Neural cell (in vitro differentiated cells): Measurements from ENCODE around the gene KRTAP10-2. TPM values are rescaled to one million over a fixed set of nuclear protein-coding genes. Genes with fewer than 3 reads are reported as not detected.

Source experiments
- H2AFZ ChIP-seq: fragments of 200-600, 300-800 bp; sonication (generic), shearing (Covaris generic); 2 replicates; pipeline ENCODE4 v1.6.0; 2014; ENCODE audit warnings: low read depth, mild to moderate bottlenecking, antibody characterized with exemption, low read length, moderate library complexity
- H3F3A ChIP-seq: fragments of 200-600 bp; shearing (Covaris generic); 2 replicates; pipeline ENCODE4 v1.6.1; 2016; ENCODE audit warnings: mild to moderate bottlenecking, moderate library complexity, mixed read lengths, antibody characterized with exemption, low read length; ENCODE audit not compliant: insufficient read depth, poor library complexity, severe bottlenecking
- H3K27ac ChIP-seq: fragments of 200-600, 300-800 bp; sonication (generic), shearing (Covaris generic); 2 replicates; pipeline ENCODE4 v1.5.1; 2014; ENCODE audit warnings: mild to moderate bottlenecking, low read length, moderate library complexity
- H3K27me3 ChIP-seq: fragments of 300-800, 200-600 bp; sonication (generic), shearing (Covaris generic); 2 replicates; pipeline ENCODE4 v1.6.0; 2014; ENCODE audit warnings: mild to moderate bottlenecking, low read depth, low read length, moderate library complexity; ENCODE audit not compliant: insufficient read depth
- H3K36me3 ChIP-seq: fragments of 300-800, 200-600 bp; sonication (generic), shearing (Covaris generic); 2 replicates; pipeline ENCODE4 v1.5.1; 2014; ENCODE audit warnings: mild to moderate bottlenecking, antibody characterized with exemption, low read length, moderate library complexity; ENCODE audit not compliant: insufficient read depth
- H3K4me2 ChIP-seq: fragments of 300-800, 200-600 bp; sonication (generic), shearing (Covaris generic); 2 replicates; pipeline ENCODE4 v1.6.0; 2014; ENCODE audit warnings: mild to moderate bottlenecking, low read length
- H3K4me3 ChIP-seq: fragments of 300-800, 200-600 bp; sonication (generic), shearing (Covaris generic); 2 replicates; pipeline ENCODE4 v1.5.1; 2014; ENCODE audit warnings: mild to moderate bottlenecking, low read length, moderate library complexity
- H3K79me2 ChIP-seq: fragments of 200-600 bp; shearing (Covaris generic); replicated peaks from 2 replicates; pipeline ENCODE4 v1.6.0; 2014; ENCODE audit warnings: mild to moderate bottlenecking, low read length, moderate library complexity; ENCODE audit not compliant: insufficient read depth
- H3K9ac ChIP-seq: fragments of 300-800, 200-600 bp; sonication (generic), shearing (Covaris generic); 2 replicates; pipeline ENCODE4 v1.6.1; 2016; ENCODE audit warnings: mild to moderate bottlenecking, low read length, mixed read lengths
- H3K9me2 ChIP-seq: fragments of 200-600 bp; shearing (Covaris generic); 2 replicates; pipeline ENCODE4 v1.6.1; 2016; ENCODE audit warnings: mild to moderate bottlenecking, low read length, mixed read lengths; ENCODE audit not compliant: insufficient read depth
- H3K9me3 ChIP-seq: fragments of 200-600, 300-800 bp; sonication (generic), shearing (Covaris generic); 2 replicates; pipeline ENCODE4 v1.6.1; 2016; ENCODE audit warnings: mild to moderate bottlenecking, mixed run types, low read length, moderate library complexity, mixed read lengths
- H4K20me1 ChIP-seq: fragments of 200-600 bp; shearing (Covaris generic); 2 replicates; pipeline ENCODE4 v1.6.1; 2016; ENCODE audit warnings: mild to moderate bottlenecking, mixed run types; ENCODE audit not compliant: insufficient read depth
- EP300 ChIP-seq: fragments of 450-650 bp; conservative IDR thresholded peaks from 2 replicates; pipeline ENCODE4 v1.6.1; 2014; ENCODE audit warnings: antibody characterized with exemption, mild to moderate bottlenecking, moderate library complexity; ENCODE audit not compliant: poor library complexity, severe bottlenecking
- EZH2 ChIP-seq: fragments of 200-600, 300-800 bp; shearing (Covaris generic), sonication (generic); IDR thresholded peaks from 2 replicates; pipeline ENCODE4 v1.6.1; 2014; ENCODE audit warnings: antibody characterized with exemption, low read length, borderline replicate concordance, mild to moderate bottlenecking; ENCODE audit not compliant: insufficient read depth, poor library complexity, severe bottlenecking
- MXI1 ChIP-seq: fragments of 450-650 bp; conservative IDR thresholded peaks from 2 replicates; pipeline ENCODE4 v1.6.1; 2014; ENCODE audit warnings: antibody characterized with exemption, mild to moderate bottlenecking; ENCODE audit not compliant: poor library complexity, severe bottlenecking
- POLR2AphosphoS5 ChIP-seq: IDR thresholded peaks from 2 replicates; pipeline ENCODE4 v1.6.1; 2012
- SMC3 ChIP-seq: fragments of 450-650 bp; conservative IDR thresholded peaks from 2 replicates; pipeline ENCODE4 v1.6.1; 2014; ENCODE audit warnings: antibody characterized with exemption, mild to moderate bottlenecking, moderate library complexity; ENCODE audit not compliant: poor library complexity
- TAF1 ChIP-seq: IDR thresholded peaks from 2 replicates; pipeline ENCODE4 v1.6.1; 2012; ENCODE audit warnings: low read depth
- polyA plus RNA-seq: library from polyadenylated mRNA; depleted of rRNA; stranded (reverse); fragments of >200 nt; gene quantifications from 2 replicates; pipeline ENCODE4 v1.2.3, GENCODE V29; 2014
- TF ChIP-seq, protein P1 (sequence below): fragments of 450-650 bp; IDR thresholded peaks from 2 replicates; pipeline ENCODE4 v1.5.1; 2014; ENCODE audit warnings: antibody characterized with exemption, mild to moderate bottlenecking, moderate library complexity; ENCODE audit not compliant: poor library complexity, severe bottlenecking
- TF ChIP-seq, protein P2 (sequence below): IDR thresholded peaks from 2 replicates; pipeline ENCODE4 v1.6.1; 2012; ENCODE audit warnings: borderline replicate concordance

KRTAP10-2 gene
- polyA plus RNA-seq, 1 donor from 2014 or later = not detected

DNA sequence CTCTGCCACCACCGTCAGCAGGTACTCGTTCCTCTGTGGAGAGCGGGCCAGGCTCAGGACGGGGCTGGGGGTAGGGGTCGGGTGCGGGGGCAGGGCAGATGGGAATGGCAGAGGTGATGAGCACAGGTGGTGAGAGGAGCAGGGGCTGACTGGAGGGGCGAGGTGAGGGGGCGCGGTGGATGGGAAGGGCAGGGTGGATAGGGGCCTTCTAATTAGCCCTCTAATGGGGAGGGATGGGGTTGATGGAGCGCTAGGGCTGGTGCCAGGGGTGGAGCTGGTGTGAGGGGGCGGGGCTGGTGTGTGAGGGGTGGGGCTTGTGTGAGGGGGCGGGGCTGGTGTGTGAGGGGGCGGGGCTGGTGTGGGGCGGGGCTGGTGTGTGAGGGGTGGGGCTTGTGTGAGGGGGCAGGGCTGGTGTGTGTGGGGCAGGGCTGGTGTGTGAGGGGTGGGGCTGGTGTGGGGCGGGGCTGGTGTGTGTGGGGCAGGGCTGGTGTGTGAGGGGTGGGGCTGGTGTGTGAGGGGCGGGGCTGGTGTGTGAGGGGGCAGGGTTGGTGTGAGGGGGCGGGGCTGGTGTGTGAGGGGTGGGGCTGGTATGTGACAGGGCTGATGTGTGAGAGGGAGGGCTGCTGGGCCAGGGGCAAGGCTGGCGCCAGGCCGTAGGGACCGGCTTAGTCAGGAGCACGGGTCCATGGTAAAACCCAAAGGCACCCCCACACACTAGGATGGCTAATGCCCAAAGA lies 17.2 kb downstream of the KRTAP10-2 start:
- H3K27ac ChIP-seq = no peak overlapping the region
- no peak overlapping the region for H3K4me3 ChIP-seq
- TF ChIP-seq EZH2 (no peak), EP300 (no peak)
- H3K9me2 ChIP-seq = no peaks in the 10 kb centered on the region
- no peak overlapping the region for H2AFZ ChIP-seq
- no peaks in the 10 kb centered on the region for H3F3A ChIP-seq
- no peak overlapping the region for H3K9ac ChIP-seq
- no peaks in the 10 kb centered on the region for H3K9me3 ChIP-seq
- no peaks in the 10 kb centered on the region for H3K27me3 ChIP-seq
- no peaks in the 10 kb centered on the region for H3K36me3 ChIP-seq
- H3K4me2 ChIP-seq = no peak overlapping the region
- no peaks in the 10 kb centered on the region for H3K79me2 ChIP-seq
- no peaks in the 10 kb centered on the region for H4K20me1 ChIP-seq

DNA sequence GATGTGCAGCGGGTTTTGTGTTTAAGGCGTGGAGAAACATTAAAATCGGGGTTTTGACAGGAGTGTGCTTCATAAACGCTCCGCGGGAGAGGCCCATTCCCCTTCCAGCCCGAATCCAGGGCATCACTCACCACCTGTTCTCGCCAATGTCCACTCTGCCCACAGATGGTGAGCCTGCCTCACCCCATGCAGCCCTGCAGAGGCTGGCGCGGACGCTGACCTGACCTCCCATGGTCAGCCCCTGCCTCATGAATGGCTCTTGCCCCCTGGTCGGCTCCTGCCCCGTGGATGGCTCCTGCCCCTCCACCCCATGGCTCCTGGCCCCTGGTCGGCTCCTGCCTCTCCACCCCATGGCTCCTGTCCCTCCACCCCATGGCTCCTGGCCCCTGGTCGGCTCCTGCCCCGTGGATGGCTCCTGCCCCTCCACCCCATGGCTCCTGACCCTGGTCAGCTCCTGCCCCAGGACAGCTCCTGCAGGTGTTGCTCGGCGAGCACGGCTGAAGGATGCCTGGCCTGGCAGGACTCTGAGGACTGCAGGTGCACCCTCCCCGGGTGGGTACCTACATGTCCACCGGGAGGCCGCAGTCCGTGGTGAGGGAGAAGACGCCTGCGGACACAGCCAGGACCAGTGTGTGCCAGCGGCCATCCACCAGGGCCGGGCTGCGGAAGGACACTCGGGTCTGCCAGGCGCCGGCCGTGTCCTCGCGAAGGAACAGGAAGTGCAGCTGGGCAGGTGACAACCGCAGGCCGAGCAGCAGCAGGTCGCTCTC lies 18.0 kb downstream of the KRTAP10-2 start:
- Histone ChIP-seq H2AFZ (no peak overlapping the region), H3F3A (no peaks in the 10 kb centered on the region), H3K27ac (no peak overlapping the region), H3K9ac (no peak overlapping the region), H3K4me3 (no peak overlapping the region), H4K20me1 (no peaks in the 10 kb centered on the region), H3K27me3 (no peaks in the 10 kb centered on the region), H3K9me2 (no peaks in the 10 kb centered on the region), H3K36me3 (no peaks in the 10 kb centered on the region), H3K79me2 (no peaks in the 10 kb centered on the region), H3K4me2 (no peak overlapping the region), H3K9me3 (no peaks in the 10 kb centered on the region)
- TF ChIP-seq, protein P1, sequence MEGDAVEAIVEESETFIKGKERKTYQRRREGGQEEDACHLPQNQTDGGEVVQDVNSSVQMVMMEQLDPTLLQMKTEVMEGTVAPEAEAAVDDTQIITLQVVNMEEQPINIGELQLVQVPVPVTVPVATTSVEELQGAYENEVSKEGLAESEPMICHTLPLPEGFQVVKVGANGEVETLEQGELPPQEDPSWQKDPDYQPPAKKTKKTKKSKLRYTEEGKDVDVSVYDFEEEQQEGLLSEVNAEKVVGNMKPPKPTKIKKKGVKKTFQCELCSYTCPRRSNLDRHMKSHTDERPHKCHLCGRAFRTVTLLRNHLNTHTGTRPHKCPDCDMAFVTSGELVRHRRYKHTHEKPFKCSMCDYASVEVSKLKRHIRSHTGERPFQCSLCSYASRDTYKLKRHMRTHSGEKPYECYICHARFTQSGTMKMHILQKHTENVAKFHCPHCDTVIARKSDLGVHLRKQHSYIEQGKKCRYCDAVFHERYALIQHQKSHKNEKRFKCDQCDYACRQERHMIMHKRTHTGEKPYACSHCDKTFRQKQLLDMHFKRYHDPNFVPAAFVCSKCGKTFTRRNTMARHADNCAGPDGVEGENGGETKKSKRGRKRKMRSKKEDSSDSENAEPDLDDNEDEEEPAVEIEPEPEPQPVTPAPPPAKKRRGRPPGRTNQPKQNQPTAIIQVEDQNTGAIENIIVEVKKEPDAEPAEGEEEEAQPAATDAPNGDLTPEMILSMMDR = no peak
- TF ChIP-seq MXI1 (no peak), TAF1 (no peak), SMC3 (no peak), POLR2AphosphoS5 (no peak), EZH2 (no peak)
- TF ChIP-seq, protein P2, sequence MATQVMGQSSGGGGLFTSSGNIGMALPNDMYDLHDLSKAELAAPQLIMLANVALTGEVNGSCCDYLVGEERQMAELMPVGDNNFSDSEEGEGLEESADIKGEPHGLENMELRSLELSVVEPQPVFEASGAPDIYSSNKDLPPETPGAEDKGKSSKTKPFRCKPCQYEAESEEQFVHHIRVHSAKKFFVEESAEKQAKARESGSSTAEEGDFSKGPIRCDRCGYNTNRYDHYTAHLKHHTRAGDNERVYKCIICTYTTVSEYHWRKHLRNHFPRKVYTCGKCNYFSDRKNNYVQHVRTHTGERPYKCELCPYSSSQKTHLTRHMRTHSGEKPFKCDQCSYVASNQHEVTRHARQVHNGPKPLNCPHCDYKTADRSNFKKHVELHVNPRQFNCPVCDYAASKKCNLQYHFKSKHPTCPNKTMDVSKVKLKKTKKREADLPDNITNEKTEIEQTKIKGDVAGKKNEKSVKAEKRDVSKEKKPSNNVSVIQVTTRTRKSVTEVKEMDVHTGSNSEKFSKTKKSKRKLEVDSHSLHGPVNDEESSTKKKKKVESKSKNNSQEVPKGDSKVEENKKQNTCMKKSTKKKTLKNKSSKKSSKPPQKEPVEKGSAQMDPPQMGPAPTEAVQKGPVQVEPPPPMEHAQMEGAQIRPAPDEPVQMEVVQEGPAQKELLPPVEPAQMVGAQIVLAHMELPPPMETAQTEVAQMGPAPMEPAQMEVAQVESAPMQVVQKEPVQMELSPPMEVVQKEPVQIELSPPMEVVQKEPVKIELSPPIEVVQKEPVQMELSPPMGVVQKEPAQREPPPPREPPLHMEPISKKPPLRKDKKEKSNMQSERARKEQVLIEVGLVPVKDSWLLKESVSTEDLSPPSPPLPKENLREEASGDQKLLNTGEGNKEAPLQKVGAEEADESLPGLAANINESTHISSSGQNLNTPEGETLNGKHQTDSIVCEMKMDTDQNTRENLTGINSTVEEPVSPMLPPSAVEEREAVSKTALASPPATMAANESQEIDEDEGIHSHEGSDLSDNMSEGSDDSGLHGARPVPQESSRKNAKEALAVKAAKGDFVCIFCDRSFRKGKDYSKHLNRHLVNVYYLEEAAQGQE = no peak
